Sigmoid colon (tissue), 7 donors: ENCODE measurements around the gene CX3CL1. TPM values are rescaled to one million over a fixed set of nuclear protein-coding genes. Genes with fewer than 3 reads are reported as not detected.

Experiments used
- DNase-seq: peaks from one replicate; pipeline ENCODE4 v3.0.0-alpha.2; 2019
- H3K27ac ChIP-seq, 4 donors: fragments of 200-600 bp; sonication (generic); one replicate each; pipeline ENCODE4 v1.5.1; 2016 to 2019; ENCODE audit warnings: mild to moderate bottlenecking in 1 of 4
- H3K27me3 ChIP-seq, 3 donors: fragments of 200-600 bp; sonication (generic); one replicate each; pipeline ENCODE4 v1.5.1; 2019; ENCODE audit warnings: mild to moderate bottlenecking in 1 of 3
- H3K36me3 ChIP-seq, 4 donors: fragments of 200-600 bp; sonication (generic); one replicate each; pipeline ENCODE4 v1.5.1; 2016 to 2019
- H3K4me1 ChIP-seq, 4 donors: fragments of 200-600 bp; sonication (generic); one replicate each; pipeline ENCODE4 v1.5.1; 2017 to 2019
- H3K4me3 ChIP-seq, 4 donors: fragments of 200-600 bp; sonication (generic); one replicate each; pipeline ENCODE4 v1.5.1; 2017 to 2019; ENCODE audit warnings: mild to moderate bottlenecking in 2 of 4, moderate library complexity in 1 of 4
- H3K9me3 ChIP-seq, 4 donors: fragments of 200-600 bp in 3 of 4; sonication (generic) in 3 of 4; one replicate each; pipeline versions ENCODE4 v1.5.1 to v1.6.1; 2013 to 2019
- CTCF ChIP-seq, 4 experiments: fragments of 450-650 bp in 3 of 4; fragments of 200-600 bp in 1 of 4; IDR thresholded peaks; one replicate each; pipeline ENCODE4 v1.5.1; 2016 to 2019; ENCODE audit warnings: antibody characterized with exemption in 4 of 4, mild to moderate bottlenecking in 3 of 4, moderate library complexity in 2 of 4
- EP300 ChIP-seq, 4 donors: sonication (generic); formaldehyde crosslinking; IDR thresholded peaks; one replicate each; pipeline ENCODE4 v1.6.1; 2017; ENCODE audit warnings: antibody characterized with exemption in 4 of 4
- POLR2A ChIP-seq, 2 donors: fragments of 450-650 bp; IDR thresholded peaks; one replicate each; pipeline ENCODE4 v1.6.1; 2016; ENCODE audit warnings: antibody characterized with exemption in 2 of 2, mild to moderate bottlenecking in 2 of 2, moderate library complexity in 2 of 2
- POLR2AphosphoS5 ChIP-seq, 4 donors: sonication (generic); formaldehyde crosslinking; IDR thresholded peaks; one replicate each; pipeline ENCODE4 v1.6.1; 2017; ENCODE audit warnings: antibody characterized with exemption in 4 of 4
- WGBS, 2 donors: extraction: QIAGEN DNeasy Blood & Tissue Kit; methylation state at CpG; one replicate each; pipeline ENCODE4 v1.1.7; 2013; 5-methylcytosine and 5-hydroxymethylcytosine counted together
- intact Hi-C: fragments of 100-400 bp; cut with DNase I; formaldehyde crosslinking; loops from one replicate; pipeline ENCODE4 v1.15.1; 2023
- polyA plus RNA-seq, 3 donors: library from polyadenylated mRNA; stranded (reverse); fragments of 200-250 nt; gene quantifications; one replicate each; pipeline ENCODE4 v1.2.3, GENCODE V29; 2013
- total RNA-seq, 4 donors: library from RNA; depleted of rRNA; stranded (reverse); fragments of >200 nt; gene quantifications; one replicate each; pipeline ENCODE4 v1.1.0, GENCODE V29; 2016
- donor health status: healthy with polysubstance abuse.
- donor health status: Bipolar disorder and iron deficiency.
- donor health status: healthy.

The CX3CL1 gene
- total and polyA plus RNA-seq, 7 donors = 0.23 to 18.6 (median 4.8) TPM

GRCh38 chr16:57358527-57359095, 13.7 kb upstream of the CX3CL1 start, which contains the start of gene CCL22:
Gene CCL22, plus strand, starts transcription at chr16:57358783. Its CDS starts 34 bp downstream, at chr16:57358817.
- no peaks in the 10 kb centered on the region for H3K9me3 ChIP-seq
- H3K4me3 ChIP-seq = no peak within 1 kb of the TSS
- no peak within 1 kb of the TSS for H3K27ac ChIP-seq
- no peak for TF ChIP-seq POLR2A (IDR thresholded peaks at IDR 0.05)
- TF ChIP-seq POLR2AphosphoS5 (IDR thresholded peaks at IDR 0.05) = no peak
- TF ChIP-seq CTCF (IDR thresholded peaks at IDR 0.05) = no peak
- TF ChIP-seq EP300 (IDR thresholded peaks at IDR 0.05) = no peak
- no peaks in the 10 kb centered on the region for H3K27me3 ChIP-seq
- DNase-seq = no peak
- H3K36me3 ChIP-seq = no peaks in the 10 kb centered on the region
- intact Hi-C loops = no loop called here
- whole genome bisulfite sequencing, 2 donors = 77 to 84% methylated on average over 9 of the region's 9 CpGs
- no peaks in the 10 kb centered on the region for H3K4me1 ChIP-seq

GRCh38 chr16:57360321-57360935, 11.9 kb upstream of the CX3CL1 start:
- DNase-seq = no peak
- Histone ChIP-seq H3K36me3 (no peaks in the 10 kb centered on the region), H3K9me3 (no peaks in the 10 kb centered on the region), H3K27ac (no peak overlapping the region), H3K4me3 (no peak overlapping the region), H3K4me1 (no peaks in the 10 kb centered on the region), H3K27me3 (no peaks in the 10 kb centered on the region)
- WGBS, 2 donors = 93 to 95% methylated on average over 16 of the region's 16 CpGs
- intact Hi-C loops = no loop called here
- TF ChIP-seq POLR2AphosphoS5 (IDR thresholded peaks at IDR 0.05) (no peak), CTCF (IDR thresholded peaks at IDR 0.05) (no peak), EP300 (IDR thresholded peaks at IDR 0.05) (no peak), POLR2A (IDR thresholded peaks at IDR 0.05) (no peak)

GRCh38 chr16:57361404-57361803, 10.9 kb upstream of the CX3CL1 start:
- Histone ChIP-seq H3K36me3 (no peaks in the 10 kb centered on the region), H3K27me3 (no peaks in the 10 kb centered on the region), H3K4me3 (no peak overlapping the region), H3K4me1 (no peaks in the 10 kb centered on the region), H3K27ac (no peak overlapping the region), H3K9me3 (no peaks in the 10 kb centered on the region)
- no peak for DNase-seq
- intact Hi-C loops = no loop called here
- 16 to 62% methylated on average over 4 of the region's 4 CpGs for WGBS, 2 donors
- TF ChIP-seq POLR2A (IDR thresholded peaks at IDR 0.05) (no peak), CTCF (IDR thresholded peaks at IDR 0.05) (no peak), POLR2AphosphoS5 (IDR thresholded peaks at IDR 0.05) (no peak), EP300 (IDR thresholded peaks at IDR 0.05) (no peak)

- no peak overlapping the region for H3K27ac ChIP-seq
- no peak overlapping the region for H3K4me3 ChIP-seq
- H3K36me3 ChIP-seq = no peaks in the 10 kb centered on the region
- H3K4me1 ChIP-seq = no peaks in the 10 kb centered on the region
- no peak for DNase-seq
- 96 to 97% methylated on average over 3 of the region's 3 CpGs for WGBS, 2 donors
- TF ChIP-seq EP300 (IDR thresholded peaks at IDR 0.05) = no peak
- TF ChIP-seq CTCF (IDR thresholded peaks at IDR 0.05) = no peak
- no peak for TF ChIP-seq POLR2A (IDR thresholded peaks at IDR 0.05)
- no peak for TF ChIP-seq POLR2AphosphoS5 (IDR thresholded peaks at IDR 0.05)
- H3K9me3 ChIP-seq = no peaks in the 10 kb centered on the region
- H3K27me3 ChIP-seq = no peaks in the 10 kb centered on the region
- intact Hi-C loops = no loop called here
These were observed 8.1 kb upstream of the CX3CL1 start for GRCh38 chr16:57364143-57364542.
